Measurements from ENCODE around the gene NCKAP5L.
"Not testable (repeated sequence)": the region's sequence is repeated elsewhere in the genome, so short reads cannot be mapped to it uniquely, and the experiment has no call there.

Gene NCKAP5L

DNA sequence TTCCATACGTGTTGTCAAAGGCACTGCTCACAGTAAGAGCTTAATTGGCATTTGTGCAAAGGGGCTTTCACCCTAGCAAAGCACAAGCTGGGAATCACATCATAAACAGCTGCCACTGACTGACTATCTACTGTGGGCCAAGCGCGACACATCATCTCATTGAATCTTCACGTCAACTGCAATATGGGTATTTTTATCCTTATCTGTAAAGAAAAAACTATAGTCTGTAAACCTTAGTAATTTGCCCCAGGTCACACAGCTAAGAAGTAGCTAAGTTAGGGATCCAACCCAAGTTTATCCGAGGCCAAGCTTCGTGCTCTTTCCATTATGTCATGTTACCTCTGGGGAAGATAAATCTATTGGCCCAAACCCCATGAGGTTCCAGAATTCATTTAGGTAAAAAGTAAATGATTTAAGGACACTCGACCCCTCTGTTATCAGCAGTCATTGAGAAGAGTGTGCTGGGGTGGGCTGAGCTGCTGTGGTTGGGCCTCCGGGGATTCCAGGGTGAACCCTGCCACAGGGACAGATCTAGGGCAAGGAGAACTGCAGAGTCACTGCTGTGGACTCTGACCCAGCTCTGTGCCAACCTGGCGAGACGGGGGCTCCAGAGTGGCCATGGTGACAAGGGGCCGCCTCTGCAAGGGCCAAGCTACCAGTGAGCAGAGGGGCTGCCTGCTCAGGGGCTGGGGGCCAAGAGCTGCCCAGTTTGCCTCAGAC lies 27.6 kb downstream of the NCKAP5L start:
- no peak for DNase-seq (ENCODE audit: low read depth in 2 of 2)

GRCh38 chr12:49798934-49799333 lies 29.3 kb downstream of the NCKAP5L start:
- DNase-seq (ENCODE audit: low read depth in 2 of 2), result no peak

DNA sequence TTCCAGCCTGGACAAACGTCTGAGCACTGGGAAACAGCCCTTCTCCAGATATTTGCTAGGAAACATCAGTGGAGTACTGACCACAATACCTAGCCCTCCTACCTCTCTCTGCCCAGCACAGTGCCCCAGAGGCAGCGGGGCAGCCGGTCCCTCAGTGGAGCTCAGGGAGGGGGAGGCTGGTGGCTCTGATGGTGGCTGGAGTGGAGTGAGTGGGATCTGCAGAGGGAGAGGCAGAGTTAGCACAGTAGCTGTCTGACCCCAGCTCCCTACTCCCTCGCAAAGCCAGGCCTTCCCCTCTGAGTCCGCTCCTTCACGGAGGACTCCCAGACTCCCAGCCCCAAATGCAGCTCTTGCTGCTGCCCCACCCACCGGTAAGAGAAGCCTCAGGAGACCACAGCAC lies 30.0 kb downstream of the NCKAP5L start:
- no peak for DNase-seq (ENCODE audit: low read depth in 2 of 2)

DNA sequence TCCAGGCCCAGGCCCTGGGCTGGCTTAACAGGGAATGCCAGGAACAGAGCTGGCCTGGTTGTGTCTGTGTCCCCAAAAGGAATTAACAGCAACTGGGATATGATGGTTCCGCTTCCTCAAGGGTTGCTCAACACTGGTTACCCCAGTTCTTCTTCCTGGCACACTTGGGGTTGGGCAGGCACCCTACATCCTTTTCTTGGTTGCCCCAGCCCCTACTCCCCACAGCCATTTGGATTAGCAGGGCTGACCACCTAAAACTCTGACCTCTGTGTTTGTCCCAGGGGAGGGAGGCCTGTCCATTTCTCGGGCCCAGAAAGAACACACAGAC lies 30.8 kb downstream of the NCKAP5L start:
- no peak for DNase-seq (ENCODE audit: low read depth in 2 of 2)

DNA sequence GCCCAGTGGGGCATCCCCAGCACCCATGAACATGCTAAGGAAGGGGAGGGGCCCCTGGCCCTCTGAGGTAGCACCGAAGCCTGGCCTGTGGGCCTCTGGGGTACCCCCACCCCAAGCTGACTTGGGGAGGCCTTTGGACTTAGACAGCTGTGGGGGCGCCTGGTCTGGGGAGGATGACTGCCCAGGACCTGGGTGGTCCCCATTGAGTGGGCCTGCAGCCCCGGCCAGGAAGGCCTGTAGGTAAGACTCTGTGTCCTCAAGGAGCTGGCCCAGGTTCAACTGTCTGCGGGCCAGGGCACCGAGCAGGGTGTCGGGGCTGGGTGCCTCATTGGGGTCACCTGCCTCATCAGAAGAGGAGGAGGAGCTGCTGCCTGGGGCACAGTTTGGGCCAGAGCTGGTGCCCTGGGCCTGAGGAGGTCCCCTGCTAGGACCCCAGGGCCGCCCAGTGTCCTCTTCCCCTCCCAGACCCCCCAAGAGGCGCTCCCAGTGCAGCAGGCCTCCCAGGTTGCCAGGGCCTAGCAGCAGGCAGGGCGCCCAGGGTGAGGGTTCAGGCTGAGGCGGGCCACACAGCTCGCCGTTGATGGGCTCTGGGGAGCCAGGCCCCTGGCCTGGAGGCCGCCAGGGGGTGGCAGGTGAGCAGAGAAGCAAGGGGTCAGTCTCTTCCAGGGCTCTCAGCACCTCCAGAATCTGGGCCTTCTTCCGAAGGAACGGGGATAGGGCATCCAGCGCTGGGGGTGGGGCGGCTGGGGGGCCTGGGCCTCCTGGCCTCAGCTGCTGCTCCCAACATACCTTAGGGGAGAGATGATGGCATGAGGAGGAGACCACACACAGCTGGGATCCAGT lies 31.4 kb downstream of the NCKAP5L start:
- no peak for DNase-seq (ENCODE audit: low read depth in 2 of 2)

GRCh38 chr12:49796155-49796554 lies 32.1 kb downstream of the NCKAP5L start:
- DNase-seq (ENCODE audit: low read depth in 2 of 2), result no peak

GRCh38 chr12:49795654-49796105 lies 32.5 kb downstream of the NCKAP5L start:
- no peak for DNase-seq (ENCODE audit: low read depth in 2 of 2)

DNA sequence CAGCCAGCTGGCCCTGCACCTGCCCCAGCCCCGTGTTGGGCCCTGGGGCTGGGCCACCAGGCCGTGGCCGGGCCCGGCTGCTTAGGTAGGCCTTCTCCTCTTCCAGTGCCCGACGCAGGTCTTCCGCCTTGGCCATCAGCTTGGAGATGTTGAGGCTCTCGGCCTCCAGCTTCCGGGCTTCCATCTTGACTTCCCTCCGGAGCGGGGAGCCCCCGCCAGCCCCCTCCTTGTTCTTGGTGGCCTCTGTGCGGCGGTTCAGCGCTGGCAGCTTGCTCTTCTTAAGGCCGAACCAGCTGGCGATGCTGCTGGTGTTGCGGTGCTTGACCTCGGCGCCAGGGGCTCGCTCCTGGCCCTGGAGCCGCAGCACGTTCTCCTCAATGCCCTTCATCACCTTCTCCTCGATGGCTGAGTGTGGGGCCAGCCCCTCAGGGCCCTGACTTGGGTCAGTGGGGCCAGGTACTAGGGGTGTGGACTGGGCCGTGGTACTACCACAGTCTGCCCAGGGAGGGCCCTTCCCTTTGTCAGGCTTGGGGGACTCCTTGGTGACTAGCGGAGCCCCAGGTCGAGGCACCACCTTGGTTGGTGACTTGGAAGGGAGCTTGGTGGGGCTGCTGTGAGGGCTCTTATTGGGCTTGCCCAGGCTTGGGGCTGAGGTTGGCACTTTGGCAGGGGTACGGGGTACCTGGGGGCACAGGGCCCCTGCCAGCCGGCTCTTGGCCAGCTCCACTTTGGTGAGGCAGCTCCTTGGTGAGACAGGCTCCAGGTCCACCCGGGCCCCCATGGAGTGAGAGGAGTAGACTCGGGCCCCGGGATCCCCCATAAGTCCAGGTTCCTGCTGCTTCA lies 33.2 kb downstream of the NCKAP5L start:
- DNase-seq (ENCODE audit: low read depth in 2 of 2), result no peak

DNA sequence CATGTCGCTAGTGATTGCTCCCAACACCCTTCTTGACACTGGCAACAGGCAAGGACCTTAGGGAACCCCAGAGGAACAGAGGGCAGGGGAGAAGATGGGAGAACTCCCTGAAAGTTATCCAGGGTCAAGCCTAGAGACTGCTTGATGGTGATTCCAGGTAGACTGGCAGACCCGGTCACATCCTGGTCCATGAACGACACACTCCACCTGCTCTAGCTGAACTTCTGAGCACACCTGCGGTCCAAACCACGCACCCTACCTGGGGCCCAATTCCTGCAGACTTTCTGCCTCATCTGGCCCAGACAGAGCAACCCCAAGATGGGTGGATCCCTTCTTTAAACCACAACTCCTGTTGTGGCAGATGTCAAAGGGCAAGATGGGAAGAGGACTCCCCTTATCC lies 34.2 kb downstream of the NCKAP5L start:
- DNase-seq (ENCODE audit: low read depth in 2 of 2), result no peak

DNA sequence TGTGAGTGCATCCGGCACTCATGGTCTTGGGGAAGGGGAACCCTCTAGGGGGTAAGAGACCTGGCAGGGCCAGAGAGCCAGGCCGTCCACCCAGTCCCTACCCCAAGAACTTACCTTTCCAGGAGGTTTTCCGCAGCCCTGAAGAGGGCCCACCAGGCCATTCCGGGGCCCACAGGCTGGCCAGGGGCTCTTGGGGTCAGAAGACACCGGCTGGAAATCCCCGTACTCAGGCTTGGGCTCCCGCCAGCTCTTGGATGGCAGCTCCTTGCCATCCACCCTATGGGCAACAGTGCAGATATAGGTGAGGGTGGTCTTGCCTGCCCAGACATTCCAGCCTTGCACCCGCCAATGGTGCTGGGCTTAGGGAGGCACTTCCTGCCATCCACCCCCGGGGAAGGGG lies 34.6 kb downstream of the NCKAP5L start:
- no peak for DNase-seq (ENCODE audit: low read depth in 2 of 2)

DNA sequence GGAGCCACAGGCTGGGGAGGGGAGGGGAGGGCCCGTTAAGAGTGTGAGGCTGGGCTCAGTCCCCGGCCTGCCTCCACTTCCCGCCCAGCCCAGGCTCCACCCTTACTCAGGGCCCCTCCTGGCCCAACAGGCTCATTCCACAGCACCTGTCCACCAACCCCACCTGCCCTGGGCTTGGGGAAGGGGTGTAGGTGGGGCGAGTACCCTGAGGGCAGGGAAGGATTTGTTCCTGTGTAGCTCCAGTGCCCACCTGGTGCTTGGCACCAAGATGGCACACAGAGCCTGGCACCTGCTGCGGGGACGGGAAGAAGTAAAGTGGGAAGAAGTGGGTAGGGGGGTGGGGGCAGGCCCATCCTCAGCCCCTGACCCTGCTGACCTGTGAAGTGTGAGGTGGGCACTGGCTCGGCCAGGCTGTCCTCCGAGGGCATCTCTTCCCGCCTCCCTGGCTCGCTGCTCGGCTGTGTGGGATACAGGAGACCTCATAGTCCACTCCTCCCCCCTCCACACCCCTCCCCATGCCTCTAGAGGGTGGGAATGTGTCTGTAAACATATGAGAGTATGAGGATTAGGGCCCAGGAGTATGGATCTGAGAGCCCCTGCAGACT lies 35.1 kb downstream of the NCKAP5L start:
- no peak for DNase-seq (ENCODE audit: low read depth in 2 of 2)

DNA sequence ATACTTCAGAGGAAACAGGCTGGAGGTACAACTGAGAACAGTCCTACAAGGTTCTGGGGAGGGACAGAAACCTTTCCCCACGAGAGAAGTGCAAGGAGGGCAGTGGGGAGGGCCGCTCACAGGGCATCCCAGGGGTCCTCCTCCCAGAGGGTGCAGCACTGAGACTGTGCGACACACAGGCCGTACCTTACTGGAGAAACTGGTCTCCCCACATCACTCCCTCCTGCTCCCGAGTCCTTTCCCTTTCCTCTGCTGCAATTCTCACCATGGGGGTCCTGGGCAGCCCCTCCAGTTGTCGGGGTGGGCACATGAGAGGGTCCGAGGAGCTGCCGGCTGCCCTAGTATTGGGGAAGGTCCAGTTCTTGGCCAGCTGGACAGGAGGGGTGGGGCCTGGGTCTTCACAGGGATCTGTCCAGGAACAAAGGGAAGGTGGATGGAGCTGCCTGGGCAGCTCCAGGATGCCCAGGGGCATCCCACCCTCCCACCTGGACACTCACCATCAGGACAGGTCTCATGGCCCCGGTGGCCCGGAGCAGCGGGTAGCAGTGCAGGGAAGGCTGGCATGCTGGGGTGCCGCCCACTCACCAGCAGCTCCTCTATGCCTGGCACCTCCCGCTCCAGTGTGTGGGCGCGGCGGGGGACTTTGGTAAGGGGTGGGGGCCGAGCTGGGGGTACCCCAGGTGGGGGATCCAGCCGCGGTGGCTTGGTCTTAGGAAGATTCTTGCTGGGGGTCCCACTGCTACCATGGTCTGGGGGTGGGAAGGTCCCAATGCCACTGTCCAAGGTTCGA lies 35.8 kb downstream of the NCKAP5L start:
- DNase-seq (ENCODE audit: low read depth in 2 of 2), result no peak

DNA sequence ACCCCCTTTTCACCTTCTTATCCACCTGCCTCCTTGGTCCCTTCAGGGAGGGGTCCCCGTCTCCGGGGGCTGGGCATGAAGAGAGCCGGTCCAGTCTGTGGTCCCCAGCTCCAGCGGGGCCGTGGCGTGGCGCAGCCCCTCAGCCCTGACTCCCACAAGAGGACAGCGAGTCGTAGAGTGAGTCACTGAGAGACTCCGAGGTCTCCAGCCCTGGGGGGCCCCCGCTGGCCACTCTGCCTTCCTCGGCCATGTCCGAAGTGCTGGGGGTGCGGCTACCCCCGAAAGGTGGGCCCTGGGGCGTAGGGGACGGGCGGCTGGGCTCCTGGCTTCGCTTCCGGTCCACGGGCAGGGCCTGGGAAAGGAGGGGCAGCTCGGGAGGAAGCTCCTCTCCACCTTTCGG lies 36.5 kb downstream of the NCKAP5L start:
- no peak for DNase-seq (ENCODE audit: low read depth in 2 of 2)

- no peak for DNase-seq (ENCODE audit: low read depth in 2 of 2)
These were observed 37.3 kb downstream of the NCKAP5L start for GRCh38 chr12:49790741-49791555.

DNA sequence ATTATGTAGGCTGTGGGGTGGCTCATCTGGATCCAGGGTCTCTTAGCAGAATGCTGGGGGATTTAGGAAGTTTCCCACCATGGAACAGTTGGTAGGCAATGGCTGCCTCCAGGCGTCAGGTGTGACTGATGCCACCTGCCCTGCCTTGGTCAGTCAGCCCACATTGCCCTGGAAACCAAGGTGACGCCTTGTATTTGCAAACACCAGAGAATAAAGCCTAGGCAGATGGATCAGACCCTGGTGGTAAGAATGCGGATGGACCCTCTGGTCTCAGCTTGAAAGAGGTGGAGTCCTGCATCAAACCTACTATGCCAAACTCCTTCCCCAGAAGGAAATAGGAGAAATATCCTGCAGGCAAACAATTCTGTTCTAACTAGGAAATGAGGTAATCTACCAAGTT lies 38.2 kb downstream of the NCKAP5L start:
- DNase-seq (ENCODE audit: low read depth in 2 of 2), result no peak

GRCh38 chr12:49787672-49788071 lies 40.5 kb downstream of the NCKAP5L start:
- no peak for DNase-seq (ENCODE audit: low read depth in 2 of 2)

DNA sequence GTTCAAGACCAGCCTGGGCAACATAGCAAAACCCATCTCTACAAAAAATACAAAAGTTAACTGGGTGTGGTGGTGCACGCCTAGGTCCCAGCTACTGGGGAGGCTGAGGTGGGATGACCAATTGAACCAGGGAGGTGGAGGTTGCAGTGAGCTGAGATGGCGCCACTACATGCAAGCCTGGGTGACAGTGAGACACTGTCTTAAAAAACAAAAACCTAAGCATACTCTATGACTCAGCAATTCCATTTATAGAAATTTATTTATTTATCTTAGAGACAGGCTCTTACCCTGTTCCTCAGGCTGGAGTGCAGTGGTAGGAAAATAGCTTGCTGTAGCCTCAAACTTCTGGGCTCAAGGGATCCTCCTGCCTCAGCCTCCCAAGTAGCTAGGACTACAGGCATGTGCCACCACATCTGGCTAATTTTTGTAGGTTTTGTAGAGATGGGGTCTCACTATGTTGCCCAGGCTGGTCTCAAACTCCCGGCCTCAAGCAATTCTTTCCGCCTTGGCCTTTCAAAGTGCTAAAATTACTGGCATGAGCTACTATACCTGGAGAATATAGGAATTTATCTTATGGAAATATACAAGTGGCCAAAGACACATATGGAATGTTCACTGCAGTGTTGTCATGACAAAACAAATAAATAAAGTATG lies 43.3 kb downstream of the NCKAP5L start:
- DNase-seq (ENCODE audit: low read depth in 2 of 2), result no peak

DNA sequence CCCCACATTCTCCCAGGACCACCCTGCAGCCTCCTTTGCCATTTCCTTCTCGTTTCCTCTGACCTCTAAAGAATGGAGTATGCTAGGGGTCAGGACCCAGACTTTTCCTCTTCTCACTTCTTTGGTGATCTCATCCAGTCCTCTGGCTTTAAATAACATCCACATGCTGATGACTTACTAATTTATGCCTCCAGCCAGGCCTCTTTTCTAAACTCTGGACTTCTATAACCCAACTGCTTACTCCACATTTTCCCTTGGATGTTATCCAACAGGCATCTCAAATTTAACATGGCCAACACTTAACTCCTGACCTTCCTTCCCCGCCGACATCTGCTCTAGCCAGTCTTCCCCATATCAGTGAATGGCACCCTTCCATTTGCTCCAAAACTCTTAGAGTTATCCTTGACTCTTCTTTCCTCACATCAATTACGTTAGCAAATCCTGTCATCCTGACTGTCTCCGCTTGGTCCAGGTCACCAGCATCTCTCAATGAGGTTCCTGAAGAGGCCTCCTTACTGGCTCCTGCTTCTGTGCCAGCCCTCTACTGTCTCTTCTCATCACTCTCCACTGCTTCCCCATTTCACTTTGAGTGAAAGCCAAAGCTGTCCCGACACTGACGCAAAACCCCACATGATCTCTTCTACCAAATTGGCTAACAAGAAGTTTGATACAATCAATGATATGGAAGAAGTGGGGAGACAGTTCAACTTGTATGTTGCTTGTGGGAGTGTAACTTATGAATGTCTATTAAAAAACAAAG lies 44.1 kb downstream of the NCKAP5L start:
- DNase-seq (ENCODE audit: low read depth in 2 of 2), result no peak

- not testable (repeated sequence) for DNase-seq (ENCODE audit: low read depth in 2 of 2)
These were observed 47.3 kb downstream of the NCKAP5L start for GRCh38 chr12:49780914-49781313.

Measured in stimulated activated CD8-positive, alpha-beta memory T cell treated with anti-CD3 and anti-CD28 coated beads, Interleukin-2, amount 100 ng/mL, for 1 hour (primary cell).